ENCODE measurements around the gene ZNF154.

DNA sequence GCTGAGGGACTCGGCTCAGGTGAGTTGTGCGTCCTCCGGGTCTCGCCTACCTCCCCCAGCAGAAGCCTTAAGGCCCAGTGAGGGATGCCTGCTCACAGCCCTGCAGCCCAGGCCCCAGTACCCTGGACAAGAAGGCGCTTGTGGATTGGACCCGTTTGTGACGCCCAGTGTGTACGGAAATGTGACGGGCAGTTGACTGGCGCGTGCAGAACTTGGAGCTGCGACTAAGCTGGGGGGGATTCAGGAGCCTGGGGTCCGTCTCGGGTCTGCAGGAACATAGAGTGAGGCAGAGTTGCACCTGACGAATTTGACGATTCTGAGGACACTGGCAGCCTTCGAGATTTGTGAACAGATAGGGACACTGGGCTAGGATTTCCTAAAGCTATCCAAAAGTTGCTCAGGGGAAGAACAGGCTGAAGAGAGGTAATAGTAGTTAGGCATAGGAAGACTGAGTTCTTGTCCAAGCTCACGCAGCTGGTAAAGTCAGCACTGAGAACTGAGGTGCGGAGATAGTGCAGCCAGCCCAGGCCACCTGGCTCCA, 26.7 kb downstream of the ZNF154 start:
- TF ChIP-seq POLR2AphosphoS5 (IDR thresholded peaks at IDR 0.05; ENCODE audit: borderline replicate concordance, low read depth, low read length) = no peak
- TF ChIP-seq EZH2 (IDR thresholded peaks at IDR 0.05) = no peak
- no peak for TF ChIP-seq FOXP2 (optimal IDR thresholded peaks at IDR 0.05; ENCODE audit: control extremely low read depth, extremely low read length, insufficient read depth)
